GM18858 (cell line): ENCODE data around the gene FHIP2A.
"Not testable (repeated sequence)": the region's sequence is repeated elsewhere in the genome, so short reads cannot be mapped to it uniquely, and the experiment has no call there.

Experiments used
- ATAC-seq: cut with Tn5 transposase; IDR thresholded peaks from one replicate; pipeline ENCODE4 v1.9.1; 2021; ENCODE audit not compliant: unreplicated experiment

Gene FHIP2A

DNA sequence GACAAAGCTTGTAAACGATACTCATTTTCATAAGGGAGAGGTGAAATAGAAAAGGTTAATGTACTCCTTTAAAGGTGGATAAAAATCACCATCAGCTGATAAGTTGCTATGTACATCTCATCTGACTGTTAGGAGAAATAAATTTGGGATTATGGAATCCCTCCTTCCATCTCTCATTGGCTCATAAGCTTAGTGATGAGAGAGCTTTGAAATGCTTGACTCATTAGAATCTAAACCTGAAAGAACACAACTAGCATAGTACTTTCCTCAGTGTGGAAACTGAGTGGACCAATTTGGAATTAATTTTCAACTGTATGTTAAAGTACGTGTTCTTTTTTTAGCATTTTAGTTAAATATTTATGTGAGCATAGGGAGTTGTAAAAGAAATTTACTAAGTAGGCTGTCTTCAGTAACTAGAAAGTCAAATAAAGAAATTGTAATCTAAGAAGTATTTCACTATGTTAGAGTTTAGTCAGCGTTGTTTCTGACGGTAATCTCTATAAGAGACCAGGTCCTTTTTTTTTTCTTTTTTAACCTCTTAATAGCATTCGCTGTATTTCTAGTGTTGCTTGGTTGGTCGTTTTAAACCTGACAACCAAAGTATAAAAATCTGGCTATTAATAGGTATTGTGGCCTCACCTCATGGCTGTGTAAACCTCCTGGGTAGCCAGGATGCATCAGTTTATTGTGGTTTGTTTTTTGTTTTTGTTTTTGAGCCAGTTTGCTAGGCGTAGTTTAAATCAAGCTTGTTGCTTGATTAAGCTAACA, 34.4 kb downstream of the FHIP2A start:
- ATAC-seq: no peak

DNA sequence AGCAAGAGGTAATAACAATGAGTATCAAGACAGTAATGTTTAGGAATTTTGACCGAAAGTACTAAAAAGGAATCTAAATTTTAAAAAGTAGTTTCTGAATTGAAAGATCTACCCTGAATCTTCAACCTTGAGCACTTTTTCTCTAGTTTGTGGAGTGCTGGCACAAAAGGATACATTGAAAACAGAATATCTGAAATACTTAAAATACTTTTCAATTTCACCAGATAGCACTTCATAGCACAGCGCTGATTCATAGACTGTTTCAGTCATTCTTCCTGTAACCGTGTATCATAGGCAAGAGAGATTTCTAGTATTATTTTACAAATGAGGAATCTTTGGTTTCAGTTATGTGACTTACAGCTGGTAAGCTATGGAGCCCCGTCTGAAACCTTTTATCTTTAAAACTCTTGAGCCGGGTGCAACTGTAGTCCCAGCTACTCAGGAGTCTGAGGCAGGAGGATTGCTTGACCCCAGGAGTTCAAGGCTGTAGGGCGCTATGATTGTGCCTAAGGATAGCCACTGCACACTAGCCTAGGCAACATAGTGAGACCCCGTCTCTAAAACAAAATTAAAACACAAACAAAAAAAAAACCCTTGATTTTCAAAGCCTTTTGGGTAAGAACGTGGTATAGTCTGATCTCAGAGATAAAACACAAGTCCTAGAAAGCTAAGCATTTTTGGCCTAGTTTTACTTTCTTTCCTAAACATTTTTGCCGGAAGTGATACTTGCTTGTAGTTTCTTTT, 35.1 kb downstream of the FHIP2A start:
- ATAC-seq: no peak

DNA sequence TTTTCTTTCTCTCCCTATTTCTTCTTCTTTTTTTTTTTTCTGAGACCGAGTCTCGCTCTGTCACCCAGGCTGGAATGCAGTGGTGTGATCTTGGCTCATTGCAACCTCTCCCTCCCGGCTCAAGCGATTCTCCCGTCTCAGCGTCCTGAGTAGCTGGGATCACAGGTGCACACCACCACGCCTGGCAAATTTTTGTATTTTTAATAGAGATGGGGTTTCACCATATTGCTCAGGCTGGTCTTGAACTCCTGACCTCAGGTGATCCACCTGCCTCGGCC, 35.6 kb downstream of the FHIP2A start:
- not testable (repeated sequence) for ATAC-seq

DNA sequence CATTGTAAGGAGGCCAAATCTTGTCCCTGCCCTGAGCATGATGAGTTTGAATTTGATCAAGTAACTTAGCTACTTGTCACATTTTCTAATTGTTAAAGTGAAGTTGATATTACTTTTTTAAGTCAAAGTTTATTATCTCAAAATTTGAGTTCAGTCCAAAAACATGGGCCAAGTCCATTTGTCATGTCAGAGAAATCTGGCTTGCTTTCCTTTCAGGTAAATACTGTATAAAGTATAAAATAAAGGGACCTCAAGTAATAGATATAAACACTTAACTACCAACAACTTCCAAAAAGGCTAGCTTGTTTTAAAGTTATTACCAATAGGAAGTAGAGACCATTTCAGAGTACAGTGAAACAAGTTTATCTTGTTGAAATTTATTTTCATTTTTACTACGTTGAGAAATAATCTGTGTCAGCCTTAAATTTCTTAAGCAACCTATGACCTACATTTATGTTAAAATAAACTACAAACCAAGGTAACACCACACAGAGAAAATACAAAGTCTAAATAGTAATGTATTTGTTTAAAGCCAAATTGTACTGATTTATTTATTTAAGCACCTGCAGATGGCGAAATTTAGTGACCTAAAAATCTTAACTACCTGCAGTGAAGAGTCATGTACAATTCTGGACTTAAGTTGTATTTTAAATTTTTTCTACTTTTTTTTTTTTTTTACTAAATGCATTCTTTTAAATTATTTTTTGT, 36.5 kb downstream of the FHIP2A start:
- no peak for ATAC-seq

DNA sequence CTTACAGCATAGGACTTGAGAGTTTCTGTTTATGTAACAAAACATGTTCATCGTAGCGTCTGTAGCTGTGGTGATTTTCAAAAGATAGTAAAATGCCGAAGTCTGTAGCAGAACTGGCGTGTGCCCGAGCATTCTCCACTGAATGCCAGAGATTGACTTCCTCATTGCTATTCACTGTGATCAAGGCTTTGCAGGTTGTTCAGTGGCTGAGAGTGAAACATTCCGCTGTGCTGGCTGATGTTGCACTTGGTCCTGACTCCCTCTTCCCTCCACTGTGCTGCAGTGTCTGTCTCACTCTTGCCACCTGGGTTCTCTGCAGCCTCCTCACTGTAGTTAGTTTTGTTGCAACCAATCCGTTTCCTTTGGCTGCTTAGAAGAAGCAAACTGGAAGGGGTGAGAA, 37.6 kb downstream of the FHIP2A start:
- no peak for ATAC-seq

DNA sequence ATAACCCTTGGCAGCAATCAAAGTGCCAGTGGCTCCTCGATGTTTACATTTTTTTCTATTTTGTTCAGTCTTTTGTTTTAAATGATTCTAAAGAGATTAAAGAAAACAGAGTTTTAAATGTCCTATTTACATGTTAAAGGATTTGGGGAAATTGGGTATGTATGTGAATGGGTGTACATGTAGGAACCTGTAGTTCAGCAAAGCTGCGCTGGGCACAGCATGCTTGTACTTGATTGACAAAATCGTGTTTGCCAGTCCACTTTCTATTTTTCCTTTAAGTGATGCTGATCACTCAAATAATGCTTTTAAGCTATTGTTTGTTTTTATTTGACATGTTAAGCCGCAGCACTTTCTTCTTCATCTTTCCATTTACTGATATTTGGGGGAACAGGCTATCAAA, 40.9 kb downstream of the FHIP2A start:
- ATAC-seq: no peak

DNA sequence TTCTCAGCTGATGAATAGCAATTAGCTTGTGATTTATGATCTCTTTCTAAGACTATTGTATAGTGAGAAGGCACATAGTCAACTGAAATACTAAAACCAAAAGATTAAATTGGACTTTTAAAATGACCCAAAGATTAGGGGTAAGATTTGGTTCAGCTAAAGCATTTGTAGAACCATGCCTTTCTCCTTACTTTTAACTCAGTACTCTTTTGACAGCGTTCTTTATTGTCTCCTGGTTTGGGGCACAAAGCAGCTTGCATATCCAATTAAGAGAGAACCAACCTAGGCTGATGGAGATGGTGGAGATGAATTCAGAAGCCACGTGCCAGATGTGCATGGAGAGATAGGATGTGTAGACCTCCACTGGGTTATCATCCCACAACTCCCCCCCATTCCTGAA, 45.8 kb downstream of the FHIP2A start:
- no peak for ATAC-seq

DNA sequence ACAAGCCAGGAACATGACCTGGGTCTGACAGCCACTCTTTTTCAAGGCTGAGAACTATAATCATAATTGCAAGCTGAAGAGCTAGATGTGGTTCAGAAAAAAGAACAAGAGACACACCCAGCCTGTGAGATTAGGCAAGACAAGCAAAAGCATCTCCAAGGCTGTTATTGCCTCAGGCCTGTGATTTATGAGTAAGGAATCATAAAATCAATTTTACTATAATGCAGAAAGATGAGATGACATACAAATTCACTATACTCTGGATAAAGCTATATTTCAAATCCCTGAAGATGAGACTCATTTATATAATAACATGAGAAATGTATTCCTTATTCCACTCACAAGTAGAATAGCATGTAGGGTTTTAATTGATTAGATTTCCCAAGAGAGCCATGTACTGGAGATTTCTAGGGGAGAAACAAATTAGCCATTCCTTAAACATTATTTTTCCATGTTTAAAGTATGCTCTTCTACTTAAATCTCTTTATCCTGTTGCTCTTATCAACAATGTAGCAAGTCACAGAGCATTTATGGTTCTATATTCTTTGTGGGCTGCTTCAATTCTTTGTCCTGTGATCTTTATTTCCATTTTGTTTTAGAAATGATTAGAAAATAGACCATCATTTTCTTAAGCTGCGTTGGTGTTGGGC, 47.4 kb downstream of the FHIP2A start:
- ATAC-seq: no peak

DNA sequence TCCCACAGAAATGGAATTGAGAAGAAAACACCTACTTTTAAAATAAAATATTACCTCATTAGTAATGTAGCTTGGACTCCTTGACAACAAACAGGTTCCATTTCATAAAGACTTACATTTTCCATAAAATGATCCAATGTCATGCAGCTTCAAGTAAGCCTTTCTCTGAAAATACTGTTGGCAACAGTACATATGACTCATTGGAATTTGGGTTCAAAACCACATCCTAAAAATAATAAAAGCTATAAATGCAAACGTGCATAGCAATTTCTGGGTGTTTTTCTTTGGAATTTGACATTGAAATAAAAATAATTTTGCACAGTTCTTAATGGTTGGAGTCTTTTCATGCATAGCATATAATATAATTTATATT, 47.9 kb downstream of the FHIP2A start:
- ATAC-seq: no peak

DNA sequence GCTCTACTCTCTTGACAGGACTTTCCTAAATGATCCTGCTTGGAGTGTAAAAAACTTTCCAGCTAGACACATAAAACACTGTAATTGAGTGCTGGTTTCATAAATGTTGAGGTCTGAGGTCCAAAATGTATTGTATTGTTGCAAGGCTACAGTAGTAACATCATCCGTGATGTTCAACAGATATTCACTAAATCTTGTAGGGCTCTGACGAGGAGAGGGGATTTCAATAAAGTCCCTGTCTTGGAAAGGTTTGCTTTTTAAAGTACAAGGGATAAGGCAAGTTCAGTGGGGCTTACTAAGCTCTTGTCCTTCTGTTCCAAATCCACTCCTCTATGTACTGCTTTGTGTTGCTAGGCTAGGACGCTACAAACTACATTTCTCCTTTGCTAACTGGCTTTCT, 48.9 kb downstream of the FHIP2A start:
- ATAC-seq: no peak

DNA sequence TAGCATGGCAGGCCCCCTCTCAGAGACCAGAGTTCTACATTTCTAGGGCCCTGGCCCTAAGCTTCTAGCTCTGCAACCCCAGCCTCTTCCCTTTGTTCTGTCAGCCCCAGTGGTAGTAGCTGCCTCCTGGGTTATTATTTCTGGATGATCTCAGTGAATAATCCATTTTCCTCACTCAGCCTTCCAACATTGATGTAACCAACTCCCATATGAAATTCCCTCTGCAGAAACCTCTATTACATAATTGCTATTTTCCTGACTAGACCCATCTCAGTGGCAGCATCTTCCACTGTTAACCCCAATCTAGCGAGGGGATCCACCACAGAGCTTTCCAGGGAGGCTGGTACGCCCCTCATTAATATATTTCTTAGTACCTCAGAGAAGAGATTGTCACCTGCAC, 49.8 kb downstream of the FHIP2A start:
- no peak for ATAC-seq
